ENCODE data around the gene POLR3K.

The POLR3K gene

GRCh38 chr16:74747-75334, 21.4 kb upstream of the POLR3K start:
- Mint-ChIP-seq H3K4me3 (no peak overlapping the region), H3K9me3 (no peaks in the 10 kb centered on the region)

DNA sequence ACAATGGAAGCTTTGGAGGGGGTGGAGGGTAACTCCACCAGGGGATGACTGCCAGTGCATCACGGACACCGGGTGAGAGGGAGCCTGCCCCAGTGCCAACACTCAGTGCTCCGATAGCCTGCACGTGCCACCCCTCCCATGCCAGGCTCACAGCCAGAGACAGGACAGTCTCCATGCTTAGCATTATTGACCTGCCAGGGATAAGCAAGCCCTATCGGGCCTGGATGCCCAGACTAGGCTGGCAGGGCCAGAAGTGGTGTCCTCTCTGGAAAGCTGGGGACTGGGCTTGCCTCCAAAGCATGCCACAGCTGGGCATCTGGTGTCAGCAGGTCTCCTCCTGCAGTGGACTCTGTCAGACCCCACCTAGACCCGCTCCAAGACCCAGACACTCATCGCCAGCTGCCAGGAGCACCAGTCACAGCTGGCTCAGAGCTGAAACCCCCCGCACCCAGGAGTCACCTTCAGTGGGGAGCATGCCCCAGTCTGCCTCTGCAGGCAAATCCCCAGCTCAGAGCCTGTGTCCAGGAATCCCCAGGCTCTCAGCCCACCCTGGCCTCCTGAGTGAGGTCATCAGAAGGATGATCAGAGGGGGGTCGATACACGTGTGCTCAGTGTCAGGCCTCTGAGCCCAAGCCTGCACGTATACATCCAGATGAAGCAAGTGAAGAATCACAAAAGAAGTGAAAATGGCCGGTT, 20.8 kb upstream of the POLR3K start:
- CTCF ChIA-PET = interaction anchor here (0.8 to 26.3 kb wide), 3 partner anchors 9 to 21 kb away, joined by 3 to 467 read pairs (median 31); no protein-coding TSS in a partner anchor
- H3K4me3 Mint-ChIP-seq = no peak overlapping the region
- H3K27ac Mint-ChIP-seq = peak overlapping the region; percentile 62
- H3K4me1 Mint-ChIP-seq = peaks cover 28% of the 10 kb centered on the region
- peaks cover 74% of the 10 kb centered on the region for H3K27me3 Mint-ChIP-seq
- H3K36me3 Mint-ChIP-seq = peaks cover 2% of the 10 kb centered on the region
- H3K9me3 Mint-ChIP-seq = no peaks in the 10 kb centered on the region
- no peak for DNase-seq

More at GRCh38 chr16:74747-75334, 21.4 kb upstream of the POLR3K start:
- Mint-ChIP-seq H3K36me3 (peaks cover 6% of the 10 kb centered on the region), H3K27ac (no peak overlapping the region), H3K4me1 (peaks cover 34% of the 10 kb centered on the region), H3K27me3 (peaks cover 68% of the 10 kb centered on the region)
- no peak for DNase-seq
- CTCF ChIA-PET = interaction anchor here (4.3 to 26.3 kb wide), 2 partner anchors 9 to 21 kb away, joined by 31 to 467 read pairs; no protein-coding TSS in a partner anchor

GRCh38 chr16:72561-73548, 19.4 kb upstream of the POLR3K start, which contains the start of gene RHBDF1:
Gene RHBDF1 (minus strand): TSS chr16:72631. CDS start chr16:65015, 7,616 bp downstream.
- peak within 1 kb of the TSS; percentile 34 for H3K4me3 Mint-ChIP-seq
- peaks cover 20% of the 10 kb centered on the region for H3K4me1 Mint-ChIP-seq
- peak; percentile 36 for DNase-seq
- peaks cover 2% of the 10 kb centered on the region for H3K36me3 Mint-ChIP-seq
- no peaks in the 10 kb centered on the region for H3K9me3 Mint-ChIP-seq
- CTCF ChIA-PET = interaction anchor here (0.9 to 26.3 kb wide), 2 partner anchors 12 to 23 kb away, joined by 3 to 467 read pairs; no protein-coding TSS in a partner anchor
- H3K27me3 Mint-ChIP-seq = peaks cover 88% of the 10 kb centered on the region
- no peak within 1 kb of the TSS for H3K27ac Mint-ChIP-seq

- CTCF ChIA-PET = interaction anchor here (26.3 kb wide), 1 partner anchor 24 kb away, joined by 467 read pairs; no protein-coding TSS in a partner anchor
- Mint-ChIP-seq H3K9me3 (no peaks in the 10 kb centered on the region), H3K4me1 (peaks cover 14% of the 10 kb centered on the region), H3K27me3 (peaks cover 91% of the 10 kb centered on the region), H3K27ac (no peak overlapping the region), H3K4me3 (no peak overlapping the region), H3K36me3 (peaks cover 2% of the 10 kb centered on the region)
- no peak for DNase-seq
Measured at GRCh38 chr16:71540-72401, 18.4 kb upstream of the POLR3K start.

DNA sequence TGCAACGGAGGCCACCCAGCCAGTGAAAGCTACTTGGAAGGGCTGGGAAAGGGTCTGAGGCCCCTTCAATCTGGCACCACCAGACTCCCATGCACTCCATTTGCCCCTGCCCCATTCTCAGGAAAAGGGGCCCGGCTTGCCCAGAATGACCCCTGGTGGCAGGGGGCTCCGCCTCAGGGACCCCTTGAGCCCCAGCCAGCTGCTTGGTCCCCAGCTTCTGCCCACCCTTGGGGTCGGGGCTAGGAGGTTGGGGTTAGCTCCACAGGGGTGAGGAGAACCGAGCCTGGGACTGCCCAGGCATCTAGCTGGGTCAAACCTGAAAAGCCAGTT, 17.8 kb upstream of the POLR3K start:
- no peak for DNase-seq
- Mint-ChIP-seq H3K9me3 (no peaks in the 10 kb centered on the region), H3K4me1 (peaks cover 8% of the 10 kb centered on the region), H3K27me3 (peaks cover 91% of the 10 kb centered on the region), H3K36me3 (peaks cover 2% of the 10 kb centered on the region), H3K4me3 (no peak overlapping the region), H3K27ac (no peak overlapping the region)
- CTCF ChIA-PET = interaction anchor here (26.3 kb wide), 1 partner anchor 24 kb away, joined by 467 read pairs; no protein-coding TSS in a partner anchor

- peaks cover 81% of the 10 kb centered on the region for H3K27me3 Mint-ChIP-seq
- no peak for DNase-seq
- no peak overlapping the region for H3K27ac Mint-ChIP-seq
- CTCF ChIA-PET = interaction anchor here (1.1 to 26.3 kb wide), 3 partner anchors 21 to 38 kb away, joined by 3 to 467 read pairs (median 4); no protein-coding TSS in a partner anchor
- H3K36me3 Mint-ChIP-seq = peaks cover 2% of the 10 kb centered on the region
- H3K9me3 Mint-ChIP-seq = no peaks in the 10 kb centered on the region
- H3K4me1 Mint-ChIP-seq = peaks cover 4% of the 10 kb centered on the region
- no peak overlapping the region for H3K4me3 Mint-ChIP-seq
Measured at GRCh38 chr16:69181-69580, 15.8 kb upstream of the POLR3K start.

DNA sequence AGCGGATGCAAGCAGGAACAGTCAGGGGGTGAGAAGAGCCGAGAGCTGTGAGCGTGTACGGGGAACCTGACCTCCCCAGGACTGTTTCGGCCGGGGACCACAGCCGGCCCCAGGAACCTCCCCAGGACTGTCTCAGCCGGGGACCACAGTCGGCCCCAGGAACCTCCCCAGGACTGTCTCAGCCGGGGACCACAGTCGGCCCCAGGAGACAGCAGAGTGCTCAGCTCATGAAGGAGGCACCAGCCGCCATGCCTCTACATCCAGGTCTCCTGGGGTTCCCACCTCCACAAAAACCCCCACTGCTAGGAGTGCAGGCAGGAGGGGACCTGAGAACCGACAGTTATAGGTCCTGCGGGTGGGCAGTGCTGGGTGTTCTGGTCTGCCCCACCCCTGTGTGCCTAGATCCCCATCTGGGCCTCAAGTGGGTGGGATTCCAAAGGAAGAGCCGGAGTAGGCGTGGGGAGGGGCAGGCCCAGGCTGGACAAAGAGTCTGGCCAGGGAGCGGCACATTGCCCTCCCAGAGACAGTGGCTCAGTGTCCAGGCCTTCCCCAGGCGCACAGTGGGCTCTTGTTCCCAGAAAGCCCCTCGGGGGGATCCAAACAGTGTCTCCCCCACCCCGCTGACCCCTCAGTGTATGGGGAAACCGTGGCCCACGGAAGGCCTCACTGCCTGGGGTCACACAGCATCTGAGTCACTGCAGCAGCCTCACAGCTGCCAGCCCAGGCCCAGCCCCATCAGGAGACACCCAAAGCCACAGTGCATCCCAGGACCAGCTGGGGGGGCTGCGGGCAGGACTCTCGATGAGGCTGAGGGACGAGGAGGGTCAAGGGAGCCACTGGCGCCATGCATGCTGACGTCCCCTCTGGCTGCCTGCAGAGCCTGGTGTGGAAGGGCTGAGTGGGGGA, 14.7 kb upstream of the POLR3K start:
- no peak overlapping the region for H3K27ac Mint-ChIP-seq
- peaks cover 2% of the 10 kb centered on the region for H3K36me3 Mint-ChIP-seq
- peaks cover 74% of the 10 kb centered on the region for H3K27me3 Mint-ChIP-seq
- CTCF ChIA-PET = interaction anchor here (26.3 kb wide), 1 partner anchor 27 kb away, joined by 467 read pairs; no protein-coding TSS in a partner anchor
- H3K9me3 Mint-ChIP-seq = no peaks in the 10 kb centered on the region
- peaks cover 4% of the 10 kb centered on the region for H3K4me1 Mint-ChIP-seq
- no peak overlapping the region for H3K4me3 Mint-ChIP-seq
- DNase-seq = no peak

DNA sequence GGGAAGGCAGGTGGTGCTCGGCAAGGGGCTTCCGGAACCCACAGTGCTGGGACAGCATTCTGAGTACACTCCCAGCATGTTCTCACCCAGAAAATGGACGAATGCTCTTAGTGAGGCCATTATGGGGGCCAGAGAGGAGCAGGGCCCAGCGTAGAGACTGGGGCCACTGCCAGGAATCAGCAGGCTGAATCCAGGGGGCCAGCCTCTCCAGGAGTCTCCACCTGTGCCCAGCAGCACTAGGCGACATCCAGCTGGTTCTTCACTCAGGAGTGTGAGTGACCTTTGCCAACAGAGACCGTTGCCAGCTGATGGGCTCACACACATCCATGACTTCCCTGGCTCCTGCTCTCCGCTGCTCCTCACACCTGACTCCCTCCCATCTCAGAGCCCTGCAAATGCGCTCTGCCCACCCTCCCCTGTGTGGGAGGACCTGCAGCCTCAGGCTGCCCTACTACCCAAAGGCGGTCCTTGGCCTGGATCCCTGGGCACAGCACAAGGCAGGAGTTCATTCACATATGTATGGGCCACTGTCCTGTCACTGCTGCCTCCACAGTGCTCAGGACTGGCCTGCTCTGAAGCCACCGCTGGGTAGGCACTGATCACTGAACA, 13.9 kb upstream of the POLR3K start:
- Mint-ChIP-seq H3K9me3 (no peaks in the 10 kb centered on the region), H3K27me3 (peaks cover 67% of the 10 kb centered on the region), H3K27ac (no peak overlapping the region), H3K4me1 (no peaks in the 10 kb centered on the region), H3K4me3 (no peak overlapping the region), H3K36me3 (no peaks in the 10 kb centered on the region)
- CTCF ChIA-PET = interaction anchor here (2.6 to 26.3 kb wide), 2 partner anchors 28 to 295 kb away, joined by 12 to 467 read pairs; no protein-coding TSS in a partner anchor
- DNase-seq = no peak

GRCh38 chr16:66309-67182, 13.1 kb upstream of the POLR3K start:
- DNase-seq = no peak
- no peaks in the 10 kb centered on the region for H3K4me1 Mint-ChIP-seq
- CTCF ChIA-PET = interaction anchor here (0.5 to 26.3 kb wide), 15 partner anchors 9 to 431 kb away, joined by 3 to 467 read pairs (median 9); partner anchors contain the start of genes POLR3K and SNRNP25
- no peaks in the 10 kb centered on the region for H3K9me3 Mint-ChIP-seq
- peaks cover 62% of the 10 kb centered on the region for H3K27me3 Mint-ChIP-seq
- no peak overlapping the region for H3K27ac Mint-ChIP-seq
- H3K4me3 Mint-ChIP-seq = no peak overlapping the region
- no peaks in the 10 kb centered on the region for H3K36me3 Mint-ChIP-seq

- Mint-ChIP-seq H3K9me3 (no peaks in the 10 kb centered on the region), H3K4me3 (no peak overlapping the region), H3K36me3 (no peaks in the 10 kb centered on the region), H3K27me3 (peaks cover 54% of the 10 kb centered on the region), H3K27ac (no peak overlapping the region), H3K4me1 (no peaks in the 10 kb centered on the region)
- DNase-seq = peak; percentile 90
- CTCF ChIA-PET = interaction anchor here (0.6 to 26.3 kb wide), 17 partner anchors 9 to 431 kb away, joined by 3 to 467 read pairs (median 7); partner anchors contain the start of genes POLR3K and SNRNP25
Measured at GRCh38 chr16:65745-66144, 12.3 kb upstream of the POLR3K start.

GRCh38 chr16:64914-65255, 11.5 kb upstream of the POLR3K start:
- no peaks in the 10 kb centered on the region for H3K36me3 Mint-ChIP-seq
- no peak overlapping the region for H3K27ac Mint-ChIP-seq
- peaks cover 46% of the 10 kb centered on the region for H3K27me3 Mint-ChIP-seq
- CTCF ChIA-PET = interaction anchor here (0.9 to 26.3 kb wide), 11 partner anchors 8 to 297 kb away, joined by 3 to 467 read pairs (median 11); partner anchors contain the start of genes POLR3K and SNRNP25
- no peak overlapping the region for H3K4me3 Mint-ChIP-seq
- no peak for DNase-seq
- no peaks in the 10 kb centered on the region for H3K4me1 Mint-ChIP-seq
- no peaks in the 10 kb centered on the region for H3K9me3 Mint-ChIP-seq

Measured in activated naive CD4-positive, alpha-beta T cell treated with anti-CD3 and anti-CD28 coated beads, Interleukin-2, amount 10 ng/mL, durations not matched to agents 7 days and 5 days (primary cell).